Mesodermal cell (in vitro differentiated cells): ENCODE measurements around the gene SSBP2.
"Not testable (repeated sequence)": the region's sequence is repeated elsewhere in the genome, so short reads cannot be mapped to it uniquely, and the experiment has no call there.

Experiments used
- H3K27ac ChIP-seq: 2 replicates; pipeline ENCODE4 v1.7.0; 2013; ENCODE audit warnings: mild to moderate bottlenecking, low read depth, low read length, moderate library complexity; ENCODE audit not compliant: severe bottlenecking
- H3K36me3 ChIP-seq: 2 replicates; pipeline ENCODE4 v1.7.1; 2013; ENCODE audit warnings: mild to moderate bottlenecking, low read length, moderate library complexity; ENCODE audit not compliant: control insufficient read depth, insufficient read depth
- H3K4me1 ChIP-seq: one replicate; pipeline ENCODE4 v1.7.1; 2013; ENCODE audit warnings: mild to moderate bottlenecking, low read length; ENCODE audit not compliant: insufficient read depth, control insufficient read depth, poor library complexity, severe bottlenecking
- H3K4me3 ChIP-seq: 2 replicates; pipeline ENCODE4 v1.7.0; 2013; ENCODE audit warnings: low read length, control low read depth, mild to moderate bottlenecking; ENCODE audit not compliant: insufficient read depth, poor library complexity, severe bottlenecking; ENCODE audit errors: extremely low read depth
- H3K9me3 ChIP-seq: 2 replicates; pipeline ENCODE4 v1.7.1; 2013; ENCODE audit warnings: mild to moderate bottlenecking, low read length, moderate library complexity; ENCODE audit not compliant: control insufficient read depth
- WGBS, 2 experiments: methylation state at CpG; one replicate each; pipeline ENCODE4 v1.1.5; 2013; ENCODE audit warnings: missing lambda C conversion rate in 2 of 2; ENCODE audit not compliant: insufficient coverage in 2 of 2; 5-methylcytosine and 5-hydroxymethylcytosine counted together

Gene SSBP2

DNA sequence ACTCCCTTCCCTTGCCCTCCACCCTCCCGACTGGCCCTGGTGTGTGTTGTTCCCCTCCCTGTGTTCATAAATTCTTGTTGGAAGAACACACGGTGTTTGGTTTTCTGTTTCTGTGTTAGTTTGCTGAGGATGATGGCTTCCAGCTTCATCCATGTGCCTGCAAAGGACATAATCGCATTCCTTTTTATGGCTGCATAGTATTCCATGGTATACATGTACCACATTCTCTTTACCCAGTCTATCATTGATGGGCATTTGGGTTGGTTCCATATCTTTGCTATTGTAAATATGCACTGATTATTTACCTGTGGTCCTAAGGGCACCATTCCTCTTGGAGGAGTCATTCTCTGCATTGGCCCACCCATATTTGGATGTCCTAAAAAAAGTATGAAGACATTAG is 277.5 kb downstream of the SSBP2 start:
- WGBS, 2 experiments, result 83% methylated on average over 1 of the region's 3 CpGs; no CpG with 5 or more reads in 1 of the 2 experiments
- H3K36me3 ChIP-seq, result not testable (repeated sequence)

DNA sequence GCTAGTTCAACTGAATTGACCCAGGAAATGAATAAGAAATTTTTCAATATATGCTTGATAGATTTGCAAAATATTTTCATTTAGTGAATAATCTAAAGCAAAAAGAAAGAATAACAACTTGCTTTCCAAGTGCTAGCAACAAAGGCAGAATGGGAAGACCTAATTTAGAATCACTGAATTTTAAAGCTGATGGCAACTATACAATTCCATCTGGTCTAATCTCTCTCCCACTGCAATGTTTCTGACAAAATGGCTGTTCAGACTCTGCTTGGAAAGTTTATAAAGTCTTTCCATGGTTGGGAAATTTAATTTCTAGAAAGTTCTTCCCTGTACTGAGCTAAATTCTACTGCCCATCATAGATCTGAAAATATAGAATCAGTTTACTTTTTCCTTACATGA is 281.2 kb downstream of the SSBP2 start:
- no peaks in the 10 kb centered on the region for H3K4me1 ChIP-seq
- H3K36me3 ChIP-seq, result peaks cover 3% of the 10 kb centered on the region
- H3K27ac ChIP-seq, result no peak overlapping the region
- H3K4me3 ChIP-seq, result no peak overlapping the region
- no peaks in the 10 kb centered on the region for H3K9me3 ChIP-seq

More for the DNA sequence above, 277.5 kb downstream of the SSBP2 start:
- H3K27ac ChIP-seq, H3K4me3 ChIP-seq, H3K4me1 ChIP-seq, H3K9me3 ChIP-seq: not testable (repeated sequence)

DNA sequence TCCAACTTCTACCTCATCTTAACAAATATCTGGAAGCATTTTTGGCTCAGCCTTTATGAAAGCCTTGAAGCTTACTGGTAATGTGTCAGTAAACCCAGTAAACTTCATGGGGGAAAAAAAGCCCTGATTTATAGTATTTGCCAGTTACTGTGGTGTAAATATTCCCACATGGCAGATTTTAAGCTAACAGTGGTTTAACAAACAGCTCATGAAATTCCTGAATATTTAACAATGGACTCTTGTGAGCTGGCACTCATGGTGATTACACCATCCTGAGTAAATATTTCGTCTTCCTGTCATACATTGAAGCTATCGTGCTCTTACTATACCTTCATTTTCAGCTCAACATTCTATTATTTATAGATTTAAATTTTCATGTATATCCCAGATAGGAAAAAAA is 300.0 kb downstream of the SSBP2 start:
- no peaks in the 10 kb centered on the region for H3K36me3 ChIP-seq
- no peak overlapping the region for H3K27ac ChIP-seq
- no peak overlapping the region for H3K4me3 ChIP-seq
- H3K9me3 ChIP-seq, result no peaks in the 10 kb centered on the region
- no CpG with 5 or more reads among the region's 2 CpGs for WGBS, 2 experiments
- H3K4me1 ChIP-seq, result no peaks in the 10 kb centered on the region

DNA sequence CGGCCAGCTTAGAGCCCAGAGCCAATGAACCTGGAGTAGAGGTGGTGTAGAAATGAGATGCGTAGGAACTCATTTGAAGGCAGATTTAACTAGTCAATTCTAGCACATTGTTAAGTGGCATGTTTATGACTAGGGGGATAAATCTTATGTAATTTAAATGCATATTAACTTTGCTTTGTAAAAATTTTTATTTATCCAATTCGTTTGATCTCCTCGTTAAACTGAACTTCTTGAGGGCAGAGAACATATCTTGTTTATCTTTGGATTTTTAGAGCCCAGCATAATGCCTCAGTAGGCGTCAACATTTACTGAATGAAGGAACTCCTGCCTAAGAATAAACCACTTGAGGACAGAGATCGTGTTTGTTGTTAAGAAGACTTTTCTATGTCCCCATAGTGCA is 315.9 kb downstream of the SSBP2 start:
- 95 to 100% methylated on average over 1 to 5 of the region's 6 CpGs for WGBS, 2 experiments
- Histone ChIP-seq H3K27ac (no peak overlapping the region), H3K9me3 (no peaks in the 10 kb centered on the region), H3K4me3 (no peak overlapping the region), H3K36me3 (no peaks in the 10 kb centered on the region), H3K4me1 (no peaks in the 10 kb centered on the region)

DNA sequence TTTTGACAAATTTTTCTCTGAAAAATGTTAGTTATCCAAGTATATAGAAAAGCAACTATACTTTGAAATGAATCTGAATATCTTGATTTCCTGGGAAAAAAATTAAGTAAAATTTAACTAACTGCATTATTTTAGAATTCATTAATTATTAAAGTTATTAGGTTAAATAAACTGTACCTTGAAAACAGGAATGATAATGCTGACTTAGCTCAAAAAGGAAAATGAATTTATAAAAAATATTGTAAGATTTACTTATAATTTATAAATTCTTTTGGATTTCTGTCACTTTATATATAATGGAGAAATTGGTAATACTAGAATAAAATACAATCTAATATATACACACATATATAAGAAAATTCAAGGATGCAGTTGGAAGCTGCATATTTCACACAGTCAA is 320.9 kb downstream of the SSBP2 start:
- H3K27ac ChIP-seq, result no peak overlapping the region
- H3K4me1 ChIP-seq, result no peaks in the 10 kb centered on the region
- no peaks in the 10 kb centered on the region for H3K9me3 ChIP-seq
- no peaks in the 10 kb centered on the region for H3K36me3 ChIP-seq
- H3K4me3 ChIP-seq, result no peak overlapping the region

DNA sequence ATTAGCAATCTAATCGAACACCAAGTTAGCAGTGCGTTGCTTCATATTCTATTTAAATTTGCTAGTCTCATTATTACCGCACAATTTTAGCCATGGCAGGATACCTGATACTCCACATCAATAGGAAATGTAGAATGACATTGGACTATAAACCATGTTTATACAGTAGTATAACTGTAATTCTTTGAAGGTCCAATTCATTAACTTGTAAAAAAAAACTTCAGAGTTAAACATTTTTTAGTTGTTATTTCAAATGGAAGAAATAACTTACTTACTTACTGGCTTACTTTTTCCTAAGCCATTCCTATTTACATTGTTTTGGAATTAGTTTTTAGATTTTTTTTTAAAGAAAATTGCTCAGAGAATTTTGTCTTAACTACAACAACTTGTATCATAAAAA is 321.5 kb downstream of the SSBP2 start:
- no CpG with 5 or more reads among the region's 3 CpGs for WGBS, 2 experiments
- Histone ChIP-seq H3K36me3 (no peaks in the 10 kb centered on the region), H3K4me1 (no peaks in the 10 kb centered on the region), H3K4me3 (no peak overlapping the region), H3K27ac (no peak overlapping the region), H3K9me3 (no peaks in the 10 kb centered on the region)

DNA sequence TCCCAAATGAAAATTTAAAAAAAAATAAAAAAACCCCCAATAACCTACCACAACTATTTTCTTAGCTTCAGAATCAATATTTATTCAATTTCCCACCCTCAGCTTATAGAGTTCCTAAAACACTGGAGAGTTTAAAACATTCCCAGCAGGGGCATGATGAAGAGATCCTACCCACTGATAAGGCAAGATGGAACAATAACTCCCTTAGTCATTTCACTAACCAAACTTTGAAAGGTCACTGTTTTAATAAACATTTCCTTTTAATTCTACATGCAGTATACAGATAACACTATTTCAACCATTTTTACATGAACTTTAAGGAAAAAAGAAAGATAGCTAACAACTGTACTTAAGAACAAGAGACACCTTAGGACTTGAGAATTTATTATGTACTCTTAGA is 322.0 kb downstream of the SSBP2 start:
- H3K4me1 ChIP-seq, result no peaks in the 10 kb centered on the region
- H3K9me3 ChIP-seq, result no peaks in the 10 kb centered on the region
- H3K27ac ChIP-seq, result no peak overlapping the region
- no peaks in the 10 kb centered on the region for H3K36me3 ChIP-seq
- H3K4me3 ChIP-seq, result no peak overlapping the region

DNA sequence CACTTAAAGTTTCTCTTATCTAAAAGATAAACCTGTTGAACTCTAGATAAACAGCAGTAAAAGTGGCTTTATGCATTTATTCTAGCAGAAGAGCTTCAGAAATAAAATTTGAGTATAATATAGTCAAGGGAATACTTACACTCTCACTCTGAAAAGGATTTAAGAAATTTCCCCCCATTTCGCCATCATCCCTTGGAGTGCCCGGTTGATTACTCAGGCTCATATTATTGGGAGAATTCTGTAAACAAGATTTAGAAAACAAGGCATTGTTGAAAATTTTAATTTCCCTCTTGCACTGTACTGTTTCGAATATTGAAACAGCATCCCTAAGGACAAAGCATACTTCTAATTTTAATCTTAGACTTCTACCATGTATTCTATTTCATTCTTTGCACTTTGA is 322.5 kb downstream of the SSBP2 start:
- H3K4me1 ChIP-seq, result no peaks in the 10 kb centered on the region
- H3K9me3 ChIP-seq, result no peaks in the 10 kb centered on the region
- H3K4me3 ChIP-seq, result no peak overlapping the region
- no peaks in the 10 kb centered on the region for H3K36me3 ChIP-seq
- WGBS, 2 experiments, result 67 to 100% methylated on average over 1 of the region's 3 CpGs
- no peak overlapping the region for H3K27ac ChIP-seq

DNA sequence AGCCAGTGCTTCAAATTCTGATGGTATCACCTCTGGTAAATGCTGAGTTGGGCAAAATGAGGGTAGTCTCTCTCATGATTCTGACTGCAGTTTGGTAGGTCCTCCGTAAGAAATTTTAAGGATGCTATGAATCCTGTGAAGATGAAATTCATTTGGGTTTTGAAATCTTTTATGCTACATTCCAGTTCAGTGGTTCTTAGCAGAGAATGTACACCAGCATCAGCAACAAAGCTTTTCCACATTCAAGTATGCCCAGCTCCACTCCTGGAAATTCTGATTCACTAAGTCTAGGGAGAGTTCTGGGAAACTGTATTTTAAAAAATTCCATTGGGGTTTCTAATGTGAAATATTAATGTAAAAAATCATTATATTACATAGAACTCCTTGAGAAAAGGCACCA is 323.3 kb downstream of the SSBP2 start:
- Histone ChIP-seq H3K9me3 (no peaks in the 10 kb centered on the region), H3K4me1 (no peaks in the 10 kb centered on the region), H3K27ac (no peak overlapping the region), H3K4me3 (no peak overlapping the region), H3K36me3 (no peaks in the 10 kb centered on the region)
- WGBS, 2 experiments, result no CpG with 5 or more reads among the region's 1 CpG

DNA sequence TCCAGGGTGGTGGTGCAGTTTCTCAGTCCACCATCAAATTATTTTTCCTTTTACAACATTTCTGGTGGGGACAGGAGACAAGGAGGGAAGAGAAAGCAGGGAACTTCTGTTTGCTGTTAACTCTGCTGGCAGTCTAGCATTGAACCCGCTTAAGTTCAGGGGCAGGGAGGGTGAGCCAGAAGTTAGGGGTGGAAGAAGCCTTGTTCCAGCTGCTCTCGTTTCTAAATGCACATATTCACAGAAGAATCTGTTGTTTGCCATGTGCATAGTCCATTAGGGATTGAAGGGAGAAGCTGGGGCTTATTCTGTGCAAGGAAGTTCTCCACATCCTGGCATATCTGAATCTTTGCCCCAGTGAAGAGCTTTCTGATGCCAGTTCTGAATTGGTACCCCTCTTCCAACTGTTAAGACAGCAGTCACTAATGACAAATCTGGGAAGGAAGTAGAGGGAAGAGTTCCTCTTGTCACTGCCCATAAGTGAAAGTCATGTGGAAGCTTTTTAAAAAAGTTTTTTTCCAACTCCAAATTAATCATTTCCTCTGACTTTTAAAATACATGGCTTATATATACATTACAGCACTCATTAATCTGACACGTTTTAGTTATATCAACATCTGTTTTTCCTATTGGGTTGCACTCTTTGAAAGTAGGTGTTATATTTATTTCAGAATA is 324.4 kb downstream of the SSBP2 start:
- H3K4me3 ChIP-seq, result no peak overlapping the region
- H3K36me3 ChIP-seq, result no peaks in the 10 kb centered on the region
- H3K27ac ChIP-seq, result no peak overlapping the region
- no peaks in the 10 kb centered on the region for H3K4me1 ChIP-seq
- no peaks in the 10 kb centered on the region for H3K9me3 ChIP-seq
- WGBS, 2 experiments, result 83 to 100% methylated on average over 1 to 2 of the region's 3 CpGs

DNA sequence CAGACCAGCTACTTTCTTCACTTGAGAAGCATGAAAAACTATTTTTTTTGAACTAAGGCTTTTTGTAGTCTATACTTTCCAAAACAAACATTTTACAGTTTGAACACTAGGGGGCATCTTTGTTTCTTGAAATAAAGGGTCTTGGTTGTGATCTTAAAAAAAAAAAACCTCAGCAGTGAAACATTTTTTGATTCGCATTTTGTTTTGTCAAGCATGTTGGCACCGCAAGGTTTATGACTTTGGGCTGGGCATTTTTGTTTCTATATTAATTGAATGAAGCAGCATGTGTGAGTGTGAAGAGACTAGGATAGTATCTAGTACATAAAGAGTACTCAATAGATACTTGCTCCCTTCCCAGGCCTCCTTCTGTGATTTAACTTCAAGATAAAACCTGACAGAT is 325.3 kb downstream of the SSBP2 start:
- H3K4me1 ChIP-seq, result no peaks in the 10 kb centered on the region
- no peaks in the 10 kb centered on the region for H3K9me3 ChIP-seq
- no peak overlapping the region for H3K27ac ChIP-seq
- no peaks in the 10 kb centered on the region for H3K36me3 ChIP-seq
- WGBS, 2 experiments, result 38% methylated on average over 1 to 2 of the region's 2 CpGs
- no peak overlapping the region for H3K4me3 ChIP-seq
